HFFc6 (cell line): ENCODE results near the gene GATAD2B. TPM values are rescaled to one million over a fixed set of nuclear protein-coding genes. Genes with fewer than 3 reads are reported as not detected.

Source experiments
- DNase-seq: peaks from one replicate; pipeline ENCODE4 v3.0.0-alpha.2; 2018
- H3K27ac Mint-ChIP-seq: 2 replicates; pipeline ENCODE4 v1.8.0; 2020; ENCODE audit warnings: mild to moderate bottlenecking, mixed read lengths
- H3K27me3 Mint-ChIP-seq: 2 replicates; pipeline ENCODE4 v1.8.0; 2021; ENCODE audit warnings: mild to moderate bottlenecking, moderate library complexity, mixed read lengths; ENCODE audit not compliant: insufficient read depth
- H3K36me3 Mint-ChIP-seq: 2 replicates; pipeline ENCODE4 v1.8.0; 2021; ENCODE audit warnings: low read depth, mixed read lengths
- H3K4me1 Mint-ChIP-seq: 2 replicates; pipeline ENCODE4 v1.8.0; 2020; ENCODE audit warnings: low read depth, mixed read lengths
- H3K4me3 Mint-ChIP-seq: 2 replicates; pipeline ENCODE4 v1.8.0; 2020; ENCODE audit warnings: mild to moderate bottlenecking, moderate library complexity, mixed read lengths
- H3K9me3 Mint-ChIP-seq: 2 replicates; pipeline ENCODE4 v1.8.0; 2020; ENCODE audit warnings: mild to moderate bottlenecking, mixed read lengths
- total RNA-seq, 6 experiments: library from RNA; stranded (reverse); fragmentation: NEBNext Ultra II Directional; extraction: Animal tissue kit (Norgen Biotek cat#: 25700); gene quantifications; 2 replicates in 1 of 6; 3 replicates in 5 of 6; pipeline ENCODE4 v1.2.3, GENCODE V29; 2021
- TF ChIP-seq, protein P1 (sequence below): fragments of 200-600 bp; sonication (generic); IDR thresholded peaks from 2 replicates; pipeline ENCODE4 v1.5.0; 2021; ENCODE audit warnings: antibody characterized with exemption, mild to moderate bottlenecking

Gene GATAD2B
- total RNA-seq, 6 experiments from 2014 or later: 29.3 to 40.9 (median 38.4) TPM

DNA sequence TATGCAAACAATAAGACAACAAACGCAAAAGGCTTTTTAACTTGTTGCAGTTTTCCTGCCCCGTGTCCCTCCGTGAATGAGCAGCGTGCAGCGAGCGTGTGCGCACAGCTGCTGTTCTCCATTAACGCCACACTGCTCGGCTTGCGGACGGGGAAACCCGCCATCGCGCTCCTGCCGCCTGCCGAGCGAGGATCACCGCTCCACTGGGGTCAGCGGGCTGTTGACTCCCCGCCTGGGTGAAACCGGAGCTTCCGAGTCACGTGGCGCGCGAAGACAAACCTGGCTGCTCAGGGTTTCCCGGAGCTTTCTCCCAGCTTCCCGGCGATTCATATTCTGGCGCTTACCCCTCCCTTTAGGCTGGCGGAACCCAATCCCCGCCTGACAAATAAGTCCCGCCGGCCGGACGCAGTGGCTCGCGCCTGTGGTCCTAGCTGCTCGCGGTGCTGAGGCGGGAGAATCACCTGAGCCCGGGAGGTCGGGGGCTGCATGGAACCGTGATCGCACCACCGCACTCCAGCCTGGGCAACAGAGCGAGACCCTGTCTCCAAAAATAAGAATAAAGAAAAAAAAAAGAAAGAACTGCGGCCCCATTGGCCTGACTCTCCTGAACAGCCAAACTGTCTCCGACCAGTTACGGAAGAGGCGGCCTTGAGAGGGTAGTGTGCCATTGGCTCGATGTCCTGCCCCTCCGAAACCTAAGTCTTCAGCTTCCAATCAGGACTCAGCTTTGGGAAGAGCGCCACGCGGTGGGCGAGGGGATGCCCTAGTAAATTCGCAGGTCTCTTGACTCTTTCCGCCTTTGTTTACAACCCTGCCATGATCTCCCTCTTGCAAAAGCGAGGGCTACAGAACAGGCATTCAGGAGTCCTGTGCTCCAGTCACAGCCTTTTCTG is 44.6 kb upstream of the GATAD2B start, which contains the start of gene CREB3L4:
TSS of gene CREB3L4 (plus strand) at position 796 of the 893 bp plus-strand sequence. CDS start 624 bp downstream, outside the sequence.
- peak; percentile 94 for DNase-seq
- H3K36me3 Mint-ChIP-seq: no peaks in the 10 kb centered on the region; the same call in 1 of the 2 replicates
- peaks cover 57% of the 10 kb centered on the region for H3K4me1 Mint-ChIP-seq

DNA sequence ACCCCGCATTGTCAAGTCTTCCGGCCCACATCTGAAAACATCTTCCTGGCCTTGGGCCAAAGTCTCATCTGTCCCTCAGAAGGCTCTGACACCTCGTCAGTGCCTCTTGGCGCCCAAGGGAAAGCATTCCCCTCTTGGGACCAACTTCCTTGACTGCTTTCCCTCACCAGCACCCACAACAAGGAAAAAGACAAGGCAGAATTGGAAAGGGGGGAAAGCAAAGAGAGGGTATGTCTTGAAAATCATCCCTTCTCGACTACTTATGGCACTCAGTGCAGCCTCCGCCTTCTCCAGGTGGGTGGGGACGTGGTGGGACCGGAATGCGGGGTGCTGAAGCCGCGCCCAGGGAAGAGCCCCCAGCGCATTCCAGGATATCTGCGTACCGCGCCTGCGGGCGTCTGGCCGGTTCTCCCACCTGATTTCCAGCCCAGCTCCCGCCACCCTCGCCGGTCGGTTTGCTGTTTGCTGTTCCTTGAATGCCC is 41.1 kb upstream of the GATAD2B start:
- H3K27me3 Mint-ChIP-seq: 0 out of 2 replicates have a peak, but pooled peaks cover 4% of the 10 kb centered on the region
- H3K4me1 Mint-ChIP-seq: peaks cover 78% of the 10 kb centered on the region
- no peak for DNase-seq
- H3K27ac Mint-ChIP-seq: peak overlapping the region; percentile 87
- TF ChIP-seq, protein P1, sequence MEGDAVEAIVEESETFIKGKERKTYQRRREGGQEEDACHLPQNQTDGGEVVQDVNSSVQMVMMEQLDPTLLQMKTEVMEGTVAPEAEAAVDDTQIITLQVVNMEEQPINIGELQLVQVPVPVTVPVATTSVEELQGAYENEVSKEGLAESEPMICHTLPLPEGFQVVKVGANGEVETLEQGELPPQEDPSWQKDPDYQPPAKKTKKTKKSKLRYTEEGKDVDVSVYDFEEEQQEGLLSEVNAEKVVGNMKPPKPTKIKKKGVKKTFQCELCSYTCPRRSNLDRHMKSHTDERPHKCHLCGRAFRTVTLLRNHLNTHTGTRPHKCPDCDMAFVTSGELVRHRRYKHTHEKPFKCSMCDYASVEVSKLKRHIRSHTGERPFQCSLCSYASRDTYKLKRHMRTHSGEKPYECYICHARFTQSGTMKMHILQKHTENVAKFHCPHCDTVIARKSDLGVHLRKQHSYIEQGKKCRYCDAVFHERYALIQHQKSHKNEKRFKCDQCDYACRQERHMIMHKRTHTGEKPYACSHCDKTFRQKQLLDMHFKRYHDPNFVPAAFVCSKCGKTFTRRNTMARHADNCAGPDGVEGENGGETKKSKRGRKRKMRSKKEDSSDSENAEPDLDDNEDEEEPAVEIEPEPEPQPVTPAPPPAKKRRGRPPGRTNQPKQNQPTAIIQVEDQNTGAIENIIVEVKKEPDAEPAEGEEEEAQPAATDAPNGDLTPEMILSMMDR: no peak
- H3K4me3 Mint-ChIP-seq: peak overlapping the region; percentile 89
- H3K9me3 Mint-ChIP-seq: no peaks in the 10 kb centered on the region
- H3K36me3 Mint-ChIP-seq: peaks cover 5% of the 10 kb centered on the region; the same call in 1 of the 2 replicates

More for the DNA sequence above, 44.6 kb upstream of the GATAD2B start, which contains the start of gene CREB3L4:
- Mint-ChIP-seq H3K27me3 (0 out of 2 replicates have a peak, but pooled peaks cover 3% of the 10 kb centered on the region), H3K4me3 (peak within 1 kb of the TSS; percentile 91), H3K9me3 (no peaks in the 10 kb centered on the region), H3K27ac (peak within 1 kb of the TSS; percentile 95)
- TF ChIP-seq, protein P1: peak; percentile 74

DNA sequence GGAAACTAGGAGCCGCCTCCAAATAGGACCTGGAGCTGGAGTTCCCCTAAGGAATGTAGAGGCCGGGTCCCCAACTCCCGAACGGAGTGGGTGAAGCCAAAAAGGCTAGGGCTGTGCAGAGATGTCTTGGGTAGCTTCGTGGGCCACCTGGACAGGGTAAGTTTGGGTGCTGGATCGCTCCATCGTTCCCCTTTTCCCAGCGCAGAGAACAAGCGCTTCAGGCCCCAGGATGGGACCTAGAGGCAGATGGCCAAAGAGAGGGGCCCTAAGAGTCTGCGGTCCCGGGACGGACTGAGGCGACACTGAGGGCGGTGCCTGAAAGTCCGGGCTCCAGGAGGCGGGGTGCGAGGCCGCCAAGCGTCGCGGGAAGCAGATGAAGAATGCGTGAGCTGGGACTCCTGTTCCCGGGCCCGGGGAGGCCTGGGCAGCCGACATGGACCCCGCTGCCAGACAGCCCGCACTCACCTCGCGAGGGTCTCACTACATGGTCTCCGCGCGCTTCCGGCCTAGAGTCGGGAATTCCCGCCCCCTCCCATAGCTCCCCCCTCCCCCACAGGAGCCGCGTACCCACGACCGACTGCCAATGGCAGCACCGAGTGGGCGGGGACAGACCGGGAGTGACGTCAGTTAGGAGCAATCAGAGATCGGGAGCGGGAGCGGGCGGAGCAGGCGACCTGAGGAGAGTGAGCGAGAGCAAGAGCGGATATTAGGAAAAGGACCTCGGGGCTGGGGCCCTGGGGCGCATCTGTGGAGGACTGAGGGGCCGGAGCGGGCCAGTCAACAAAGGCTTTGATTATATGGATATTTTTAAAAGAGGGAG is 40.5 kb upstream of the GATAD2B start, which contains the start of gene SLC39A1:
TSS of gene SLC39A1 (minus strand) at position 508 of the 820 bp plus-strand sequence. CDS start 822 bp downstream, outside the sequence.
- peaks cover 5% of the 10 kb centered on the region; the same call in 1 of the 2 replicates for H3K36me3 Mint-ChIP-seq
- TF ChIP-seq, protein P1: no peak
- H3K4me3 Mint-ChIP-seq: peak within 1 kb of the TSS; percentile 89
- H3K27ac Mint-ChIP-seq: peak within 1 kb of the TSS; percentile 87
- H3K9me3 Mint-ChIP-seq: no peaks in the 10 kb centered on the region
- peak; percentile 94 for DNase-seq
- 0 out of 2 replicates have a peak, but pooled peaks cover 4% of the 10 kb centered on the region for H3K27me3 Mint-ChIP-seq
- peaks cover 77% of the 10 kb centered on the region for H3K4me1 Mint-ChIP-seq

DNA sequence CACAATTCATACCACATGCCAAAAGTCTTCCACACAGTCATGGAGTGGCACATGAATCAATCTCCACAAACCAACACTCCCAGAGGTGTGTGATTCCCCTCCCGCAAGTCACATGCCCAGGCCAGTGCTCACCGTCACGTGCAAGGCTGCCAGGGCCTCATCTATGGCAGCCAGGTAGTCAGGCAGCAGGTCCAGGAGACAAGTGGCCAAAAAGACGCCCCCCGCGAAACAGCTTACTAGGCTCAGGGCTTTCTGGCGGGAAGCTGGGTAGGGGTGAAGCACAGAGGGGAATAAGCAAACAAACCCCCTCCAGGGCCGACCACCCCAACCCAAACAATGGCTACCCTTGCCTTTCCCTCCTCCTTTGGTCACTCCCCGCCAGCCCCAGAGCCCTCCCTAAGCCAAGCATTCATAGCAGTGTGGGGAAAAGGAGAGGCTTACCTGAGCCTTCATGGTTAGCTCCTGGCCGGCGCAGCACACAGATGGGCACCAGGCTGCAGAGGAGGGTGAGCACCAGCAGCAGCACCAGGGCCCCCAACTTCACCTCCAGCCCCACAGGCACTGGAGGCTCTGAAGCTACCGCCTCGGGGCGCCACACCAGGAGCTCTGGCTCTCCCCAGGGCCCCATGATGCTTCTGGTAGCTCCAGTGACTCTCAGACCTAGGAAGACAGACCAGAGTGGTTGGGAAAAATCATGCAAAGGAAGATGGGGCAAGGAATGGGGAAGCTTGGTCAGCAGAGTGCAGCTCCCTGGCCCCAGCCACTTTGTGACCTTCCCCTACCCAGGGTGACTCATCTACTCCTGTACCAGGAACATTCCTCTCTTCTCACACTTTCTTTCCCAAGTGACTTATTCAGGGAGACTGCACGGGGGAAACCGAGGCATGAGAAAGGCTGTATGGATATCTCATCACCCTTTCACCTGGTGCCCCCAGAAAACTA is 39.6 kb upstream of the GATAD2B start:
- peaks cover 6% of the 10 kb centered on the region; the same call in 1 of the 2 replicates for H3K27me3 Mint-ChIP-seq
- peaks cover 5% of the 10 kb centered on the region; the same call in 1 of the 2 replicates for H3K36me3 Mint-ChIP-seq
- DNase-seq: peak; percentile 50
- H3K9me3 Mint-ChIP-seq: no peaks in the 10 kb centered on the region
- peaks cover 70% of the 10 kb centered on the region for H3K4me1 Mint-ChIP-seq
- H3K27ac Mint-ChIP-seq: peak overlapping the region; percentile 87
- TF ChIP-seq, protein P1: no peak
- peak overlapping the region; percentile 89 for H3K4me3 Mint-ChIP-seq
